ENCODE results near the gene WDR48.

GRCh38 chr3:39122813-39123212, 71.0 kb downstream of the WDR48 start:
- TF ChIP-seq POLR2A (IDR thresholded peaks at IDR 0.05) (no peak), CTCF (IDR thresholded peaks at IDR 0.05) (no peak)

All from lower leg skin (tissue), 3 donors.